K562 (cell line): ENCODE results near the gene CHTOP. TPM values are rescaled to one million over a fixed set of nuclear protein-coding genes. Genes with fewer than 3 reads are reported as not detected.
A peak's percentile ranks its signal among the peaks of the same experiment; 100 is the strongest.

Experiments
- DIDO1 ChIP-seq: fragments of 450-650 bp; IDR thresholded peaks from 2 replicates; pipeline ENCODE4 v1.6.1; 2016; ENCODE audit warnings: low read depth, missing biosample characterization, missing genetic modification characterization
- ELF1 ChIP-seq: fragments of 200-800 bp; sonication (Bioruptor generic); IDR thresholded peaks from 2 replicates; pipeline ENCODE4 v1.6.1; 2016; ENCODE audit warnings: missing genetic modification characterization, missing compliant biosample characterization
- GABPB1 ChIP-seq: sonication (generic); formaldehyde crosslinking; IDR thresholded peaks from 2 replicates; pipeline ENCODE4 v1.8.0; 2022; ENCODE audit warnings: mild to moderate bottlenecking, missing genetic modification reagents
- MTA2 ChIP-seq: fragments of 450-650 bp; IDR thresholded peaks from 2 replicates; pipeline ENCODE4 v1.6.1; 2016; ENCODE audit warnings: low read depth
- NCOA4 ChIP-seq: fragments of 450-650 bp; IDR thresholded peaks from 2 replicates; pipeline ENCODE4 v1.6.1; 2018; ENCODE audit warnings: mild to moderate bottlenecking; ENCODE audit not compliant: partially characterized antibody
- NCOA6 ChIP-seq: fragments of 450-650 bp; IDR thresholded peaks from 2 replicates; pipeline ENCODE4 v1.6.1; 2017; ENCODE audit warnings: mild to moderate bottlenecking
- NFE2 ChIP-seq: IDR thresholded peaks from 2 replicates; pipeline ENCODE4 v1.6.1; 2014; ENCODE audit warnings: antibody characterized with exemption, low read depth
- SRF ChIP-seq, 2 experiments: fragments of 250-450, 450-650 bp in 1 of 2; sonication (Bioruptor Pico) in 1 of 2; sonication (generic) in 1 of 2; formaldehyde crosslinking; IDR thresholded peaks; 2 replicates each; pipeline versions ENCODE4 v1.5.0 to v1.5.1; 2020 to 2022; ENCODE audit warnings: mild to moderate bottlenecking in 1 of 2, missing genetic modification reagents in 1 of 2
- ZNF239 ChIP-seq: fragments of 250-450 bp; sonication (Bioruptor Pico); IDR thresholded peaks from 2 replicates; pipeline ENCODE4 v1.4.0; 2020; ENCODE audit warnings: mild to moderate bottlenecking
- ZNF354B ChIP-seq: fragments of 250-450 bp; sonication (Bioruptor Pico); IDR thresholded peaks from 2 replicates; pipeline ENCODE4 v1.4.0; 2020
- ZNF77 ChIP-seq: fragments of 250-450 bp; sonication (Bioruptor Pico); IDR thresholded peaks from 2 replicates; pipeline ENCODE4 v1.5.0; 2020
- ZSCAN29 ChIP-seq: fragments of 450-650 bp; IDR thresholded peaks from 2 replicates; pipeline ENCODE4 v1.6.1; 2017
- polyA plus RNA-seq, 8 experiments: library from polyadenylated mRNA; depleted of rRNA in 4 of 8; stranded (reverse) in 5 of 8; unstranded in 3 of 8; fragments of >200 nt; fragmentation: Nextera tagmentation in 2 of 8; fragmentation: Illumina TruSeq in 1 of 8; extraction: Ambion mirVana in 2 of 8; extraction: Trizol in 1 of 8; gene quantifications; 2 replicates each; pipeline versions ENCODE4 v1.2.1 to v1.2.3, GENCODE V29; 2011 to 2014; ENCODE audit warnings: inconsistent platforms in 1 of 8, missing spikeins in 1 of 8
- total RNA-seq, 7 experiments: library from RNA; depleted of rRNA in 6 of 7; stranded (reverse); fragments of >200 nt in 6 of 7; fragmentation: Illumina TruSeq in 2 of 7; extraction: Trizol in 2 of 7; gene quantifications; 2 replicates each; pipeline versions ENCODE4 v1.2.1 to v1.2.3, GENCODE V29; 2011 to 2021; ENCODE audit warnings: low replicate concordance in 1 of 7
- TF ChIP-seq, protein P1 (sequence below): fragments of 450-650 bp; formaldehyde crosslinking; IDR thresholded peaks from 2 replicates; pipeline ENCODE4 v1.4.0; 2022; ENCODE audit warnings: mild to moderate bottlenecking, moderate library complexity
- TF ChIP-seq, protein P2 (sequence below): fragments of 250-450 bp; sonication (Bioruptor Pico); IDR thresholded peaks from 2 replicates; pipeline ENCODE4 v1.4.0; 2020; ENCODE audit warnings: mild to moderate bottlenecking, moderate library complexity, borderline replicate concordance
- TF ChIP-seq, protein P3 (sequence below): fragments of 450-650 bp; IDR thresholded peaks from 2 replicates; pipeline ENCODE4 v1.6.1; 2017; ENCODE audit warnings: mild to moderate bottlenecking, moderate library complexity
- TF ChIP-seq, protein P4 (sequence below): fragments of 450-650 bp; formaldehyde crosslinking; IDR thresholded peaks from 2 replicates; pipeline ENCODE4 v1.4.0; 2022; ENCODE audit warnings: missing genetic modification characterization
- TF ChIP-seq, protein P5 (sequence below): fragments of 250-450 bp; sonication (Bioruptor Pico); IDR thresholded peaks from 2 replicates; pipeline ENCODE4 v1.5.0; 2021; ENCODE audit warnings: mild to moderate bottlenecking, moderate library complexity

Gene CHTOP
- total and polyA plus RNA-seq, 9 of the 15 experiments (the other 6 are each of a cell fraction or from before 2014, with no cell fraction given): 10.2 to 91.8 (median 60.8) TPM

DNA sequence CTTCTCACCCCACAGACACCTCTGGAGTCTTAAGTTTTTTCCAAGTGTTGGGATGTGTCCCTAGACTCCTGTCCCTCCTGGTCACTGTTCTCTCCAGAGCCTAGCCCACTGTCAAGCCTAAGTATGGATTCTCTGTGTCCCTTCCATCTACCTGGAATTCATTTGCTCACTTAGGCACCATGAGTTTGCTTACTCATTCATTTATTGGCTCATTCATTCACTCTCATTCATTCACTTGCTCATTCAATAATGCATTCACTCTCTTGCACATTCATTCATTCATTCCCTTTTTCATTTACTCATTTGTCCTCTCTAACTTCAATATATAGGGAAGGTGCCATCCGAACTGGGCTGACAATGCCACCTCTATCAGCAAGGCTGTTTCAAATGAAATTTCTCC lies 22.5 kb upstream of the CHTOP start (continued):
- TF ChIP-seq, protein P1, sequence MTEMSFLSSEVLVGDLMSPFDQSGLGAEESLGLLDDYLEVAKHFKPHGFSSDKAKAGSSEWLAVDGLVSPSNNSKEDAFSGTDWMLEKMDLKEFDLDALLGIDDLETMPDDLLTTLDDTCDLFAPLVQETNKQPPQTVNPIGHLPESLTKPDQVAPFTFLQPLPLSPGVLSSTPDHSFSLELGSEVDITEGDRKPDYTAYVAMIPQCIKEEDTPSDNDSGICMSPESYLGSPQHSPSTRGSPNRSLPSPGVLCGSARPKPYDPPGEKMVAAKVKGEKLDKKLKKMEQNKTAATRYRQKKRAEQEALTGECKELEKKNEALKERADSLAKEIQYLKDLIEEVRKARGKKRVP (CRISPR knock-in tag): no peak
- TF ChIP-seq ZNF77 (CRISPR knock-in tag) (no peak), NFE2 (0 out of 2 replicates have a peak, but pooled peaks have one; percentile 6), ZSCAN29 (no peak), ZNF239 (CRISPR knock-in tag) (no peak), DIDO1 (tag) (no peak), GABPB1 (CRISPR knock-in tag) (no peak), SRF (CRISPR knock-in tag; IDR thresholded peaks at IDR 0.05) (no peak), NCOA6 (no peak), MTA2 (no peak), NCOA4 (no peak), ZNF354B (CRISPR knock-in tag) (no peak), ELF1 (tag) (no peak)
- TF ChIP-seq, protein P2, sequence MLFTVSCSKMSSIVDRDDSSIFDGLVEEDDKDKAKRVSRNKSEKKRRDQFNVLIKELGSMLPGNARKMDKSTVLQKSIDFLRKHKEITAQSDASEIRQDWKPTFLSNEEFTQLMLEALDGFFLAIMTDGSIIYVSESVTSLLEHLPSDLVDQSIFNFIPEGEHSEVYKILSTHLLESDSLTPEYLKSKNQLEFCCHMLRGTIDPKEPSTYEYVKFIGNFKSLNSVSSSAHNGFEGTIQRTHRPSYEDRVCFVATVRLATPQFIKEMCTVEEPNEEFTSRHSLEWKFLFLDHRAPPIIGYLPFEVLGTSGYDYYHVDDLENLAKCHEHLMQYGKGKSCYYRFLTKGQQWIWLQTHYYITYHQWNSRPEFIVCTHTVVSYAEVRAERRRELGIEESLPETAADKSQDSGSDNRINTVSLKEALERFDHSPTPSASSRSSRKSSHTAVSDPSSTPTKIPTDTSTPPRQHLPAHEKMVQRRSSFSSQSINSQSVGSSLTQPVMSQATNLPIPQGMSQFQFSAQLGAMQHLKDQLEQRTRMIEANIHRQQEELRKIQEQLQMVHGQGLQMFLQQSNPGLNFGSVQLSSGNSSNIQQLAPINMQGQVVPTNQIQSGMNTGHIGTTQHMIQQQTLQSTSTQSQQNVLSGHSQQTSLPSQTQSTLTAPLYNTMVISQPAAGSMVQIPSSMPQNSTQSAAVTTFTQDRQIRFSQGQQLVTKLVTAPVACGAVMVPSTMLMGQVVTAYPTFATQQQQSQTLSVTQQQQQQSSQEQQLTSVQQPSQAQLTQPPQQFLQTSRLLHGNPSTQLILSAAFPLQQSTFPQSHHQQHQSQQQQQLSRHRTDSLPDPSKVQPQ (CRISPR knock-in tag): no peak
- TF ChIP-seq, protein P3, sequence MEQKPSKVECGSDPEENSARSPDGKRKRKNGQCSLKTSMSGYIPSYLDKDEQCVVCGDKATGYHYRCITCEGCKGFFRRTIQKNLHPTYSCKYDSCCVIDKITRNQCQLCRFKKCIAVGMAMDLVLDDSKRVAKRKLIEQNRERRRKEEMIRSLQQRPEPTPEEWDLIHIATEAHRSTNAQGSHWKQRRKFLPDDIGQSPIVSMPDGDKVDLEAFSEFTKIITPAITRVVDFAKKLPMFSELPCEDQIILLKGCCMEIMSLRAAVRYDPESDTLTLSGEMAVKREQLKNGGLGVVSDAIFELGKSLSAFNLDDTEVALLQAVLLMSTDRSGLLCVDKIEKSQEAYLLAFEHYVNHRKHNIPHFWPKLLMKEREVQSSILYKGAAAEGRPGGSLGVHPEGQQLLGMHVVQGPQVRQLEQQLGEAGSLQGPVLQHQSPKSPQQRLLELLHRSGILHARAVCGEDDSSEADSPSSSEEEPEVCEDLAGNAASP: no peak
- TF ChIP-seq, protein P4, sequence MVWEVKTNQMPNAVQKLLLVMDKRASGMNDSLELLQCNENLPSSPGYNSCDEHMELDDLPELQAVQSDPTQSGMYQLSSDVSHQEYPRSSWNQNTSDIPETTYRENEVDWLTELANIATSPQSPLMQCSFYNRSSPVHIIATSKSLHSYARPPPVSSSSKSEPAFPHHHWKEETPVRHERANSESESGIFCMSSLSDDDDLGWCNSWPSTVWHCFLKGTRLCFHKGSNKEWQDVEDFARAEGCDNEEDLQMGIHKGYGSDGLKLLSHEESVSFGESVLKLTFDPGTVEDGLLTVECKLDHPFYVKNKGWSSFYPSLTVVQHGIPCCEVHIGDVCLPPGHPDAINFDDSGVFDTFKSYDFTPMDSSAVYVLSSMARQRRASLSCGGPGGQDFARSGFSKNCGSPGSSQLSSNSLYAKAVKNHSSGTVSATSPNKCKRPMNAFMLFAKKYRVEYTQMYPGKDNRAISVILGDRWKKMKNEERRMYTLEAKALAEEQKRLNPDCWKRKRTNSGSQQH (CRISPR knock-in tag): no peak
- TF ChIP-seq, protein P5, sequence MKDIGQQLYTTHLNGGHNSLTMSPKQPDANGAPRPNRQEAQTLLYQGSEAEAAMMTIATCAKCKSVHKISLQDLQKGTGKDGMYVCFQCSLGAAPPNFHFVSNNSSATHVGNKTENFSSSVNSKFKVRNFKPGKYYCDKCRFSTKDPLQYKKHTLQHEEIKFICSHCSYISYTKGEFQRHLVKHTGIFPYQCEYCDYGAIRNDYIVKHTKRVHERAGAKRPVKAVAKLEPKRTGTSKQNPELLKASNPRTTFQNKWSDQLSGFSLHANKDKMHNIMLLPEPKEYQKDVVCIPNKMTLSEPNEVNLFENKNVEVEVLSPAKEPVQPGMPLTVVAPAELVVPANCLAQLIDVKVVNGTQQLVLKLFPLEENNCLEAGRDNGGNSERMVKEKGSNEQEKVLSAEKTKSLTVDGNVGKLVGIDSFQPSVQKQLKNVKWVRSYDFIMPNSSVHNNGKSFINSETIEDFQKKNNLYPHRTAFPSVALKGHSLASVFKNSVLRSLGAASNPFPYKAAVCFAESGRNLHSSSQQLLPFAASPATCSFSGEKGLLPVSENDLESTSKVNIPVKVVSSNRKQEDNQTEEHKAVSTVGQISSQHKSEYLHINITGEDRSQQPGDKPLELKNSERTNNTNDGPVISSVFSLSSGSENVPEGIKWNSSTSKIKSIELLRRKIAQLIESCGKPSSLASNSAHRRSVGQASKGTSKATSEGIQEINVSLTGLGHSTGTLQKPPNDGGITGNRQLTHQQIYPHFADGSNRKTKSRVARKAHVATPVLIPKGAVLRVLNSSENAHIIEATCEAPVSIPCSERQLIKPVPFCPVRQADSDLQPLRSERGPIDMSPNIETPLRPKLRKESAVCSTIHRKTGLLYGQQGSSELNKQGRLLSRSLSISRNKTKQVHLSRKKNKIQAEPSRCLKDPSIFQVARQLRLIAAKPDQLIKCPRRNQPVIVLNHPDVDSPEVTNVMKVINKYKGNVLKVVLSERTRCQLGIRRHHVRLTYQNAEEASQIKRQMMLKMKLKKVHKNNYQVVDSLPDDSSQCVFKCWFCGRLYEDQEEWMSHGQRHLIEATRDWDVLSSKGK (CRISPR knock-in tag): no peak
